Amniotic stem cell (primary cell): ENCODE data around the gene CCER1.
"Not testable (repeated sequence)": the region's sequence is repeated elsewhere in the genome, so short reads cannot be mapped to it uniquely, and the experiment has no call there.

ENCODE experiments used
- DNase-seq: peaks from one replicate; lab custom pipeline; 2025; lab: John Stamatoyannopoulos, UW

Gene CCER1, protein sequence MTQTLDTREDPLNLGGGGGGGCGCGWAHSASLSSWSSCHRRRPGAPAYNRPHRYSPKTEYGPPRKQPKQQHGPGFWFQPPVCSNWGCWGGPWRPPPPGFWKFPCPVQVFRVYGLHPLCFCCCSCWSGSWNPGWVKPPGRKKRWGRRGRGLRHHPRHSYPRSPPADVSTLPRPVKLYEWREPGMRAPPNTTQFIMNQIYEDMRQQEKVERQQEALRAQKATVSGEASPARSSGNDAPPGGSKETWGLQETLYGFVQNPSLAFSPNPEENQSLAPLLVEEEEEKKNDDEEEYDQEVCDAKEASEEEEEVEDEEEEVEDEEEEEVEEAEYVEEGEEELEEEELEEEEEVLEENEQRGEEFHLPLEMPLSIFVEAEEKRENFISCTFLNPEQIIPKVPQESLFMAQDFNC

GRCh38 chr12:90954921-90955320 is at the start of gene CCER1:
CCER1 (minus strand) TSS chr12:90955176; CDS start chr12:90954742, 434 bp downstream.
- DNase-seq = no peak

GRCh38 chr12:91003737-91004136 is 48.8 kb upstream of the CCER1 start:
- DNase-seq = no peak

GRCh38 chr12:91001306-91001705 is 46.3 kb upstream of the CCER1 start:
- DNase-seq = no peak

- DNase-seq = no peak
These were observed 45.0 kb upstream of the CCER1 start for GRCh38 chr12:90999966-91000365.

- no peak for DNase-seq
These were observed 44.6 kb upstream of the CCER1 start for GRCh38 chr12:90999527-90999926.

- DNase-seq = no peak
These were observed 40.0 kb upstream of the CCER1 start for GRCh38 chr12:90995010-90995409.

GRCh38 chr12:90991952-90992465 is 37.0 kb upstream of the CCER1 start:
- DNase-seq = no peak

GRCh38 chr12:90990611-90991010 is 35.6 kb upstream of the CCER1 start:
- DNase-seq = no peak

DNA sequence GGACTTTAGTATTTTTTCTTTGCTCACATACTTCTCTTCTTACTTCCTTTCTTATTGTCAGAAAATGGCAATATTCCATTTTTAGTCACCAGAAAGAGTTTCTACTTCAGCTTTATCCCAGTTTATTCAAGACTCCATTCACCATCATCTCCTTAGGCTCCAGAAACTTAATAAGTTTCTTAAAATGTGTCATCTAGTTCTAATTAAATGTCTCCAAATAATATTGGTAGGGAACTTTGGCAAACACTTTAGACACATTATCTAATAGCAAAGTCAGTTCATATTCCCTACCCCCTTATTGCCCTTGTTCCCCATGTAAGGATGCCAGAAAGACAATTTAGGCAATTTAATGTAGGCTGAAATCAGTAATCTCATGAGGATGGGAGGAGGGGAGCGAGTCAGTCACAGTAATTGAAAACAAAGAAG is 34.7 kb upstream of the CCER1 start:
- no peak for DNase-seq

GRCh38 chr12:90987520-90987919 is 32.5 kb upstream of the CCER1 start:
- DNase-seq = no peak

- no peak for DNase-seq
These were observed 32.1 kb upstream of the CCER1 start for GRCh38 chr12:90987101-90987500.

- DNase-seq = not testable (repeated sequence)
These were observed 30.4 kb upstream of the CCER1 start for GRCh38 chr12:90985331-90985730.

DNA sequence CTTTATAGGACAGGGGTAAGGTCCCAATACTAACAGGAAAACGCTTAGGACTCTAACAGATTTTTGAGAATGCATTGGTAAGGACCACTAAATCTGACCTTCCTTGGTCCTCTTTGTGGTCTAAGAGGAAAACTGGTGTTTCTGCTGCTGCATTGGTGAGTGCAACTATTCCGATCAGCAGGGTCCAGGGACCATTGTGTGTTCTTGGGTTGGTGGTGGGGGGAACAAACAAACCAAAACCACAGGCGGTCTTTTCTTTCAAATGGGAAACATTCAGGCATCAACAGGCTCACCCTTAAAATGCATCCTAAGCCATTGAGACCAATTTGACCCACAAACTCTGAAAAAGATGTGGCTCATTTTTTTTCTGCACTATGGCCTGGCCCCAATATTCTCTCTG is 29.1 kb upstream of the CCER1 start:
- no peak for DNase-seq

DNA sequence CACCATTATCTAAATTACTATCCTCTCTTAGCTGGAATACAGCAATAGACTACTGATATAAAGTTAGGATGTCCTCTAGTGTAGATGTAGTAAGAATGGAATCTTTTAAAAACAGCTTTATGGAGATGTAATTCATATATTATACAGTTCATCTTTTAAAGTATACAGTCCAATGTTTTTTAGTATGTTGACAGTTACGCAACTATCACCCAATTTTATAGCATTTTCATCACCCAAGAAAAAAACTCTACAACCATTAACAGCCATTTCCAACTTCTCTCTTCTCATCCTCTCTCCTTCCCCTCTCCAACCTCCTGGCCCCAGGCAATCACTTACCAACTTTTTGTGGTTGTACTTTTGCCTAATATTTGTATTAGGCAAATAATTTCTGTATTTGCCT is 27.2 kb upstream of the CCER1 start:
- DNase-seq = no peak

DNA sequence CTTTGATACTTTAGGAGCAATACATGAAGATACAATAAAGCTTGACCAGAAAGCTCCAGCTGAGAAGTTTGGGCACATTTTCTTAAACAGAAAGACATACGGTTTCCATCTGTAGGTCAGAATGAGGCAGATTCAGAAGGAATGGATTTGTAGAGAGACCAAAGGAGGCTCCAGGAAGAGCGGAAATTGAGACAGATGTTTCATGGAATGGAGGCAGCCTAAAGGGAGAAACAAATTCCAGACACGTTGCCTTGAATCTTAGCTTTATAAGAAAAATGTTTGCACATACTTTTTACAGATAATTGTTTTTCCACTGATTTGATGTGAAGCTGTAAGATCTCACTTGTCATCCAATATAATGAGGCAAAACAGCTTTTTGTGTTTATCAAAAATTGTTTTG is 25.0 kb upstream of the CCER1 start:
- DNase-seq = no peak

DNA sequence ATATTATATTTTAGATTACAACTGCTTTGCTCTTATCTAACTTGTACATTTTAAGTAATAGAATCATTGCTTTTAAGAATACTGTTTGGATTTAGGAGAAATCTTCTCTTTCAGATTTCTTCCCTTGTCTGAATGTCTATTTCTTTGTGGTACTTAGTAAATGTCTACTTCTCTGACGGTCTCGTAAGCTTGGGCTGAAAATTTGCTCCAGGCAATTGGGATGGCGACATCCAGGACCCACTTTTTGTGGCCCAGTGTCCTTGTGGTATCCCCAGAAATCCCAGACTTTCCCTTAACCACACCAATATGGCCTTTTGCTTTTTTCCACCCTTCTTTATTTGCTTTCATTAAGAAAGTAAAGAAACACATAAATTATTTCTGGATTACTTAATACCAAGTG is 24.0 kb upstream of the CCER1 start:
- no peak for DNase-seq

- DNase-seq = peak; percentile 58
These were observed 23.3 kb upstream of the CCER1 start for GRCh38 chr12:90978117-90978770.

DNA sequence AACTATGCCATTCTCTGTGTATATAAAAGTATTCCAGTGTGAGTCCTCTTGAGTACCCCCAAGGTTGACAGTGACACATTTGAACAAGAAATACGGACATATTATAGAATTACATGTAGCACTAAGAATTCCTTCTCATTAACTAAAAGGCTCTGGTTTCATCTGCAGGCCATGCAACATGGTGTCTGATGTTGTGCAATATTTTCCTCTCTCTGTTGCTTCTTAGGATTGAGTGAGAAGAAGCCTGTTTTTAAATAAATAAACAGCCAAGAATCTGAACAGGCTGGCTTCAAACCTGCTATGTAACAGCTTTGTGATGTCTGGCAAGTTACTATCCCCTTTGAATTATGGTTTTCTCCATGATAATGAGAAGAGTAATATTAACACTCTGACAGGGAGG is 22.2 kb upstream of the CCER1 start:
- DNase-seq = no peak

DNA sequence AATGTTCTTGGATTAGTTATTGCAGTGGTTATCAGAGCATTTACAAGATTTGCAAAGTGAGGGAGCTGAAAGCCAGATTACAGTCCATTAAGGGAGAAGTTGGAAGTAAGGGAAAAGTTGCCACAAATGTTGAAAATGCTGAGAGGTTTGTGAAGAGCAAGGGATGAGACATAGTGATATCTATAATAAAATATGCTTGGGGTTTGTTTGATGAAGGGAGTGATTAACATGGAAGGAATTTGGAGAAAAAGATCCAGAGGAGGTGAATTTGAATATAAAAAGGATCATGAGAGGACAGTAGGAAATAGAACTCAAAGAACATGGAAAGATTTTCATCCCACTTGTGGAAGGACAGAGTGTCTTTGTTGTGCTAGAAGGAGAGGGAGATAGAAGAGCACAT is 19.3 kb upstream of the CCER1 start:
- DNase-seq = no peak

DNA sequence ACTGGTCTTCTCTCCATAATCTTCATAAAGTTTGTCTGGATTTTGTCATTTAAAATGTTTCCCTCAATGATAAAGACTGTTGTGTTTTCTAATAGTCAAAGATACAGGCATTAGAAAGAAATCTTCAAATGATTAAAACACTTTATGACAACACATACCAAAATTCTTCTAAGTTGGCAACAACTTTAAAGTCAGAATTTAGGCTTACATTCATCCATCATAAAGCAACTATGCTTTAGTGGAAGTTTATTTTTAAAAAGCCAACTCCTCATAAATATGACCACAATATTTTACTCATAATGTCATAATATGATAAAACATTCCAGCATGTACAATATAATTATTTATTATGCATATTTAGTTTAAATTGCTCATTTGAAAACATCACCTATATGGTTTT is 17.2 kb upstream of the CCER1 start:
- no peak for DNase-seq

DNA sequence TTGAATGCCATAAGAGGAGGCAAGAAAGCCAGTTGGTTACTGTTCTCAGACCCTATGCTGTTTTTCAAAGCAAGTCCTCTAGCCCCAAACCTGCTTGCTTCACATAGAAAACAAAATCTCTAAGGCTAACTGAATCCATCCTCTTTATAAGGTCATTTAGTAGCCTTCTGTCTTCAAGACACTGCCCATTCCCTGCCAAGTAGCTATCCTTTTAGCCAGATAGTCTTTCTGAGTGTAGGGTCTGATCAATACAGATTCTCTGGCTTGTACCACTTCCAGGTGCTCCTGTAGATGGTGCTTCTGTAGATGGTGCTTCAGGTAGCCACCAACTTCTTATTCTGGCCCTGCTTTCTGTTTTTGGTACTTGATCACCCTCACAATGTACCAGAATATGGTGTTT is 15.9 kb upstream of the CCER1 start:
- DNase-seq = no peak

GRCh38 chr12:90970471-90970870 is 15.5 kb upstream of the CCER1 start:
- no peak for DNase-seq

DNA sequence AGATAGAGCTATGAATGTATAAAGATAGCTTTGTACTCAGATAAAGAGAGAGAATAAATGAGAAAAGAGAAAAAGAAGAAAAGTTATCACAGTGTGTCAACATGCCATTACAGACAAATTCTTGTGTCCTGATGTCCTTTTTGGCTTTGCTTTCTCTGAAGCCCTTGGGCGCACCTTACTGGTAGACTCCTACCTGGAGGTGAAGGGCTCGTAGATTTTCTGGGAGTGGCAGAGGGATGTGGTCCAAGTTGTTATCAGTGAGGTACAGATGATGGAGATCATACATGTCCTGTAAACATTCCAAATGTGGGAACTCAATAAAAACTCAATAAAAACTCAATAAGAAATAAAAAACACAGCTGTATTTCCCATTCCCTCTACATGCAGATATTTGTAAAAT is 14.9 kb upstream of the CCER1 start:
- no peak for DNase-seq
